HUES48 (cell line): Measurements from ENCODE around the gene CCIN.

Experiments
- H3K27ac ChIP-seq: one replicate; pipeline ENCODE4 v1.7.0; 2013; ENCODE audit warnings: low read depth, low read length, inconsistent platforms
- H3K27me3 ChIP-seq: 2 replicates; pipeline ENCODE4 v1.6.1; 2013; ENCODE audit warnings: mild to moderate bottlenecking, low read length; ENCODE audit not compliant: control insufficient read depth, insufficient read depth
- H3K36me3 ChIP-seq: 2 replicates; pipeline ENCODE4 v1.6.1; 2013; ENCODE audit warnings: low read length; ENCODE audit not compliant: control insufficient read depth, insufficient read depth
- H3K4me1 ChIP-seq: 2 replicates; pipeline ENCODE4 v1.6.1; 2013; ENCODE audit warnings: mild to moderate bottlenecking, low read length; ENCODE audit not compliant: control insufficient read depth, insufficient read depth
- H3K4me3 ChIP-seq: 2 replicates; pipeline ENCODE4 v1.5.1; 2013; ENCODE audit warnings: mild to moderate bottlenecking, low read depth, low read length
- H3K9ac ChIP-seq: 2 replicates; pipeline ENCODE4 v1.6.1; 2013; ENCODE audit warnings: mild to moderate bottlenecking, low read depth, low read length, moderate library complexity
- H3K9me3 ChIP-seq: 2 replicates; pipeline ENCODE4 v1.6.1; 2013; ENCODE audit warnings: low read length; ENCODE audit not compliant: control insufficient read depth, insufficient read depth

CCIN gene

GRCh38 chr9:36169166-36169565, at the start of gene CCIN:
Gene CCIN, plus strand, starts transcription at chr9:36169388. Its CDS starts 115 bp downstream, at chr9:36169503.
- H3K9ac ChIP-seq: no peak within 1 kb of the TSS
- H3K4me3 ChIP-seq: no peak within 1 kb of the TSS
- no peaks in the 10 kb centered on the region for H3K36me3 ChIP-seq
- no peaks in the 10 kb centered on the region for H3K27me3 ChIP-seq
- no peaks in the 10 kb centered on the region for H3K9me3 ChIP-seq
- peaks cover 4% of the 10 kb centered on the region; the same call in 1 of the 2 replicates for H3K4me1 ChIP-seq
- H3K27ac ChIP-seq: no peak within 1 kb of the TSS

GRCh38 chr9:36119476-36119875, 49.7 kb upstream of the CCIN start:
- Histone ChIP-seq H3K4me3 (no peak overlapping the region), H3K9ac (no peak overlapping the region), H3K27ac (no peak overlapping the region), H3K4me1 (no peaks in the 10 kb centered on the region), H3K27me3 (no peaks in the 10 kb centered on the region), H3K9me3 (no peaks in the 10 kb centered on the region), H3K36me3 (peaks cover 12% of the 10 kb centered on the region; the same call in 1 of the 2 replicates)

- no peak overlapping the region for H3K27ac ChIP-seq
- peaks cover 12% of the 10 kb centered on the region; the same call in 1 of the 2 replicates for H3K36me3 ChIP-seq
- no peak overlapping the region for H3K9ac ChIP-seq
- H3K9me3 ChIP-seq: no peaks in the 10 kb centered on the region
- no peaks in the 10 kb centered on the region for H3K27me3 ChIP-seq
- H3K4me3 ChIP-seq: no peak overlapping the region
- no peaks in the 10 kb centered on the region for H3K4me1 ChIP-seq
Measured at GRCh38 chr9:36120705-36121104, 48.5 kb upstream of the CCIN start.

- Histone ChIP-seq H3K27me3 (no peaks in the 10 kb centered on the region), H3K9ac (no peak overlapping the region)
Measured at GRCh38 chr9:36121971-36122370, 47.2 kb upstream of the CCIN start.

GRCh38 chr9:36123515-36123914, 45.7 kb upstream of the CCIN start:
- H3K27me3 ChIP-seq: no peaks in the 10 kb centered on the region
- no peaks in the 10 kb centered on the region for H3K9me3 ChIP-seq
- no peak overlapping the region for H3K27ac ChIP-seq
- H3K36me3 ChIP-seq: peaks cover 12% of the 10 kb centered on the region; the same call in 1 of the 2 replicates
- H3K4me1 ChIP-seq: no peaks in the 10 kb centered on the region
- no peak overlapping the region for H3K9ac ChIP-seq
- H3K4me3 ChIP-seq: no peak overlapping the region

More at GRCh38 chr9:36121971-36122370, 47.2 kb upstream of the CCIN start:
- no peaks in the 10 kb centered on the region for H3K4me1 ChIP-seq
- no peak overlapping the region for H3K4me3 ChIP-seq
- no peak overlapping the region for H3K27ac ChIP-seq
- peaks cover 12% of the 10 kb centered on the region; the same call in 1 of the 2 replicates for H3K36me3 ChIP-seq
- H3K9me3 ChIP-seq: no peaks in the 10 kb centered on the region

GRCh38 chr9:36125062-36125855, 43.9 kb upstream of the CCIN start:
- H3K9ac ChIP-seq: no peak overlapping the region
- no peaks in the 10 kb centered on the region for H3K4me1 ChIP-seq
- no peaks in the 10 kb centered on the region for H3K9me3 ChIP-seq
- no peak overlapping the region for H3K27ac ChIP-seq
- H3K27me3 ChIP-seq: no peaks in the 10 kb centered on the region
- peaks cover 12% of the 10 kb centered on the region; the same call in 1 of the 2 replicates for H3K36me3 ChIP-seq
- no peak overlapping the region for H3K4me3 ChIP-seq

GRCh38 chr9:36126016-36126730, 43.0 kb upstream of the CCIN start:
- no peaks in the 10 kb centered on the region for H3K9me3 ChIP-seq
- no peak overlapping the region for H3K9ac ChIP-seq
- peaks cover 12% of the 10 kb centered on the region; the same call in 1 of the 2 replicates for H3K36me3 ChIP-seq
- H3K27me3 ChIP-seq: no peaks in the 10 kb centered on the region
- no peak overlapping the region for H3K27ac ChIP-seq
- no peaks in the 10 kb centered on the region for H3K4me1 ChIP-seq
- H3K4me3 ChIP-seq: no peak overlapping the region

- Histone ChIP-seq H3K36me3 (peaks cover 3% of the 10 kb centered on the region; the same call in 1 of the 2 replicates), H3K9ac (no peak overlapping the region), H3K4me3 (no peak overlapping the region), H3K9me3 (no peaks in the 10 kb centered on the region), H3K4me1 (peaks cover 4% of the 10 kb centered on the region; the same call in 1 of the 2 replicates), H3K27me3 (peaks cover 2% of the 10 kb centered on the region), H3K27ac (no peak overlapping the region)
Measured at GRCh38 chr9:36127652-36128244, 41.4 kb upstream of the CCIN start.

- H3K4me1 ChIP-seq: peaks cover 4% of the 10 kb centered on the region; the same call in 1 of the 2 replicates
- H3K27me3 ChIP-seq: peaks cover 8% of the 10 kb centered on the region
- no peak overlapping the region for H3K9ac ChIP-seq
- H3K4me3 ChIP-seq: no peak overlapping the region
- H3K36me3 ChIP-seq: no peaks in the 10 kb centered on the region
- no peak overlapping the region for H3K27ac ChIP-seq
- no peaks in the 10 kb centered on the region for H3K9me3 ChIP-seq
Measured at GRCh38 chr9:36128349-36128748, 40.8 kb upstream of the CCIN start.

GRCh38 chr9:36129139-36129538, 40.0 kb upstream of the CCIN start:
- Histone ChIP-seq H3K4me1 (peaks cover 4% of the 10 kb centered on the region; the same call in 1 of the 2 replicates), H3K27ac (no peak overlapping the region), H3K27me3 (peaks cover 16% of the 10 kb centered on the region), H3K9ac (no peak overlapping the region), H3K9me3 (no peaks in the 10 kb centered on the region), H3K36me3 (no peaks in the 10 kb centered on the region), H3K4me3 (no peak overlapping the region)
